ENCODE data around the gene IGSF9B.

DNA sequence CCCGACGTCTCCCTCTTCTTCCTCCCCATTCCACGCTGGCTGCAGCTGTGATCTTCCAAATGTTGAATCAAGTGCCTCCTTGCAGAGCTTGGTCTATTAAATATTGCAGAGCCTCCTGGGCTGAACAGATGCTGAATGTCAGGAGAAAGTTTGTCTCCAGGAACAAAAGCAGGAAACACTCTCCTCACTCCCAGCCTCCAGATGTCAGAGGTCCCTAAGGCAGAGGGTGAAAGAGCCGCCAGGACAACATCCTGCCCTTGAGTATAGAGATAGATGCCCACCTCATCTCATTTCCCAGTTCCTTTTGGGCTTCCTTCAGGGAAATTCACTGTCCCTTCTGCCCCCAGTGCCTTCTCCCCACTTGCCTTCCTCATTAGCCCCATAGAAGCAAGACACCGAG is 40.8 kb upstream of the IGSF9B start:
- TF ChIP-seq, protein P1, sequence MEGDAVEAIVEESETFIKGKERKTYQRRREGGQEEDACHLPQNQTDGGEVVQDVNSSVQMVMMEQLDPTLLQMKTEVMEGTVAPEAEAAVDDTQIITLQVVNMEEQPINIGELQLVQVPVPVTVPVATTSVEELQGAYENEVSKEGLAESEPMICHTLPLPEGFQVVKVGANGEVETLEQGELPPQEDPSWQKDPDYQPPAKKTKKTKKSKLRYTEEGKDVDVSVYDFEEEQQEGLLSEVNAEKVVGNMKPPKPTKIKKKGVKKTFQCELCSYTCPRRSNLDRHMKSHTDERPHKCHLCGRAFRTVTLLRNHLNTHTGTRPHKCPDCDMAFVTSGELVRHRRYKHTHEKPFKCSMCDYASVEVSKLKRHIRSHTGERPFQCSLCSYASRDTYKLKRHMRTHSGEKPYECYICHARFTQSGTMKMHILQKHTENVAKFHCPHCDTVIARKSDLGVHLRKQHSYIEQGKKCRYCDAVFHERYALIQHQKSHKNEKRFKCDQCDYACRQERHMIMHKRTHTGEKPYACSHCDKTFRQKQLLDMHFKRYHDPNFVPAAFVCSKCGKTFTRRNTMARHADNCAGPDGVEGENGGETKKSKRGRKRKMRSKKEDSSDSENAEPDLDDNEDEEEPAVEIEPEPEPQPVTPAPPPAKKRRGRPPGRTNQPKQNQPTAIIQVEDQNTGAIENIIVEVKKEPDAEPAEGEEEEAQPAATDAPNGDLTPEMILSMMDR (IDR thresholded peaks at IDR 0.05): no peak
- TF ChIP-seq POLR2A (IDR thresholded peaks at IDR 0.05): no peak

All from prostate gland (tissue), 2 donors.